Ammon's horn (tissue), 1 donor: ENCODE measurements around the gene CTSE.

ENCODE experiments used
- DNase-seq: peaks from one replicate; pipeline ENCODE4 v3.0.0-alpha.2; 2016; ENCODE audit warnings: low spot score

The CTSE gene

GRCh38 chr1:205971082-205971481 is 52.6 kb downstream of the CTSE start:
- DNase-seq, result no peak

DNA sequence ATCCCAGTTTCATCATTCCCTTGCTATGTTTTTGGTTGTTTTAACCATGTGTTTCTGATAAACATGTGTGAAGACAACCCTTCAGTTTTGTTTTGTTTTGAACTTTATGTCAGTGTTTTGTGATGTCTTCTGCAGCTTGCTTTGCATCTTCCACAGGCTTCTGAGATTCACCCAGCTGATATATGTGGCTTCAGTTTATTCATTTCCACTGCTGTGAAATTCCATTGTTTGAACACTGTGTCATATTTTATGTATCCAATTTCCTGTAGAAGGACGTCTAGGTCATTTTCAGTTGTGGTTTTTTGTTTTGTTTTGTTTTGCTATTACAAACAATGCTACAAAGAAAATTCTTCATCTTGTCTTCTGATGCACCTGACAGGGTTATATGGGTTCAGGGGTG is 53.2 kb downstream of the CTSE start:
- no peak for DNase-seq

- DNase-seq, result no peak
Measured at GRCh38 chr1:205969229-205969628, 54.5 kb downstream of the CTSE start.

DNA sequence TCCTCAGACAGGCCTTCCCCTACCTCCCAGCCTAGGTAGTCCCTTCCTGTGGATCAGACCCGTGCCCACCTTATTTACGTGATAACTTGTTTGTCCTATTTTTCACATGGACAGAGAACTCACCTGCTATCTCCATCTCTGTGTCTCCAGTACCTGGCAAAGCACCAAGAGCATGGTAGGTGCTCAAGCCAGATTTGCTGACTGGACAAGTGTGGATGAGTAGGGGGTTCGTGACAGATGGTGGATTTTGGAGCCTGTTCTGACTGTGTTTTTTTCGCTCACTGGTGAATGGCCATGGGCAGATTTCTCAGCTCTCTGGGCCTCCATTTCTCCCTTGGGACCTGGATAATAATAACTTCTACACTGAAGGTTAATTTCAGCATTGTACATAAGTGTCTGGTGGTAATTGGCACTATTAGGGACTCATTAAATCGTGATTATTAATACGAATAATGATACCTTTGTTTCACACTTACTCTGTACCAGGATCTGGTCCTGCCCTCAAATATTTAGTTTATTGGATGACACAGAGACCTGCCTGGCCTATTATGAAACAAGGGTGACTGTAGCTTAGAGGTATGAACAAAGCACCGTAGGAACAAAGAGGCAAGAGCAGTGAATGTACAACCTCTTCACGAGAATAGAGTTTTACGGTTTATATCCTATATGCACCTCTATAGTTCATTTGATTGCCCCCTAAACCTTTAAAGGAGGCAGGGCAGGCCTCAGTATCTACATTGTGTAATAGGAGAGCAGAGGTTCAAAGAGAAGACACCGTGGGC is 56.0 kb downstream of the CTSE start:
- DNase-seq, result no peak

- DNase-seq, result no peak
Measured at GRCh38 chr1:205965036-205965884, 58.4 kb downstream of the CTSE start.

DNA sequence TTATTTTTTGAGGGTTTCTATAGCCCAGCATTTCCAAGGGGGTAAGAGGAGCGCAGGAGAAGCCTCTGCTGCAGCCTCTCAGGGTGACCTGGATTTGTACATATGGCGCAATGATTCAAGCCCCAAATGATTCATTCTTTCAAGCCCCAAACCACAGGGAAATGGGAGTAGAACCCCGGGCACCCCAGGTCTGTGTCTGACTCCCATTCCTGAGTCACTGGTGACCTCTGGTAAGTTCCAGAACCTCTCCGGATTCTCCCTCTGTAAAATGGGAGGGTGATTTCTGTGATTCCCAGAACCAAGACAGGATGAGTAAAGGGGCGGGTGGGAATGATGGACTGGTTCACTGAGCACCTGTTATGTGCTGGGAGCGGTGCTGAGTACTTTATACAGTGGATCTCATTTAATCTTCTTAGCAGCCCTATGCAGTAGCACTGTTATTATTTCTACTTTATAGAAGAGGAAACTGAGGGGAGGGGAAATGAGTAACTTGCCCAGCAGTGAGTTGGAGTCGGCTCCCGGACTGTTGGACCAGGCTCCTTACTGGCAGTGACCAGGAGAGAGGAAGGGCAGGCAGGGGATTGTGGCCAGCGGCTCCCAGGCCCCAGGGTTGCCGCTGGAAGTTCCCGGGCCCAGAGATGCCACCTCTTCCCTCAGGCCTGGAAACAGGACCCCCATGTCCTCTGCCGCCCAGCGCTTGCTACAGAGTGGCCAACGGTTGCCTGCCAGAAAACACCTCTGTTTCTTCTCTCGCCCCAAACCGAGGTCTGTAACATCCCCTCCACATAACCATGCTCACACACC is 60.1 kb downstream of the CTSE start:
- no peak for DNase-seq

- DNase-seq, result no peak
Measured at GRCh38 chr1:205962821-205963221, 60.9 kb downstream of the CTSE start.

- DNase-seq, result no peak
Measured at GRCh38 chr1:205961991-205962820, 61.5 kb downstream of the CTSE start.

DNA sequence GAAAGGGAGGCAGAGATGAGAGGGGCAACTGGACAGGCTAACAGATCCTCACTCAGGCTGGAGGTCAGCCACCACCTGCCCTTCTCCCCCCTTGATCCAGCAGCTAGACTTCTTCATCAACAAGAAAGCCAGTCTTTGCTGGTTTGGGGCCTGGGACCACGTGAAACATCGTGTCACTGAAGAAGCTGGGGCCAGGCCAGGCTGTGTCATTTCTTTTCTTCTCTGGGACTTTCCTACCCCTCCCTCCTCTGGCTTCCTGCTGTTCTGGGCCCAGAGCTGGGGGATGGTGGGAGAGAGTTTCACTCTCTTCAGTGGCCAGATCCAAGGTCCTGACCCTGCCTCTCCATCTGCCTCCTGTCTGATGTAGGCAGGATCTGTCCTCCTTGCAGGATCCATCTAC is 62.3 kb downstream of the CTSE start:
- DNase-seq, result peak; percentile 30

DNA sequence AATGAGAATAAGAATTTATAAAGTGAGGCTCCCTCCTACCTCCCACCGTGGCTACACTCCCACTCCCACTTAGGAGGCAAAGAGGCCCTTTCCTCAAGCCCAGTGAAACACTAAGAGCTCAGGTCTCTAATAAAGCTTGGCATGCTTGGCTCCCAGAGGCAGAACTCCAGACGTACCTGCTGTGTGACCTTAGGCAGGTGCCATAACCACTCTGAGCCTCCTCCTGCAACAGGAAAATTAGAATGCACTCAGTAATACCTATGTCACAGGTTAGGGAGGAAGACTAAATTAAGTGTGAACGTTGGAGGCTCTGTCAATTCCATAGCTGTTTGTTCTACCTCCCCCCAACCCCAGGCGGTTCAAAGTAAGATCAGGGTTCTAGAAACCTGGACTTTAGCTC is 63.9 kb downstream of the CTSE start:
- DNase-seq, result no peak
